Activated naive CD8-positive, alpha-beta T cell (primary cell): ENCODE results near the gene RPS6KA4.
"Not testable (repeated sequence)": the region's sequence is repeated elsewhere in the genome, so short reads cannot be mapped to it uniquely, and the experiment has no call there.

Experiments
- H3K27ac Mint-ChIP-seq: one replicate; pipeline ENCODE4 v1.8.0; 2021; ENCODE audit warnings: mixed read lengths
- H3K27me3 Mint-ChIP-seq: one replicate; pipeline ENCODE4 v1.8.0; 2021; ENCODE audit warnings: mixed read lengths
- H3K36me3 Mint-ChIP-seq: one replicate; pipeline ENCODE4 v1.8.0; 2021; ENCODE audit warnings: mixed read lengths
- H3K4me1 Mint-ChIP-seq: one replicate; pipeline ENCODE4 v1.8.0; 2021; ENCODE audit warnings: low read depth, mixed read lengths
- H3K4me3 Mint-ChIP-seq: one replicate; pipeline ENCODE4 v1.8.0; 2021; ENCODE audit warnings: mild to moderate bottlenecking, mixed read lengths
- H3K9me3 Mint-ChIP-seq: one replicate; pipeline ENCODE4 v1.8.0; 2021; ENCODE audit warnings: low read depth, mixed read lengths

RPS6KA4 gene

GRCh38 chr11:64400102-64400501, 41.1 kb downstream of the RPS6KA4 start:
- Mint-ChIP-seq H3K4me1 (peaks cover 3% of the 10 kb centered on the region), H3K9me3 (no peaks in the 10 kb centered on the region), H3K36me3 (no peaks in the 10 kb centered on the region), H3K27ac (no peak overlapping the region), H3K4me3 (no peak overlapping the region), H3K27me3 (no peaks in the 10 kb centered on the region)

GRCh38 chr11:64400667-64401066, 41.7 kb downstream of the RPS6KA4 start:
- Mint-ChIP-seq H3K4me1 (no peaks in the 10 kb centered on the region), H3K27ac (no peak overlapping the region), H3K27me3 (no peaks in the 10 kb centered on the region), H3K9me3 (no peaks in the 10 kb centered on the region), H3K4me3 (no peak overlapping the region), H3K36me3 (no peaks in the 10 kb centered on the region)

DNA sequence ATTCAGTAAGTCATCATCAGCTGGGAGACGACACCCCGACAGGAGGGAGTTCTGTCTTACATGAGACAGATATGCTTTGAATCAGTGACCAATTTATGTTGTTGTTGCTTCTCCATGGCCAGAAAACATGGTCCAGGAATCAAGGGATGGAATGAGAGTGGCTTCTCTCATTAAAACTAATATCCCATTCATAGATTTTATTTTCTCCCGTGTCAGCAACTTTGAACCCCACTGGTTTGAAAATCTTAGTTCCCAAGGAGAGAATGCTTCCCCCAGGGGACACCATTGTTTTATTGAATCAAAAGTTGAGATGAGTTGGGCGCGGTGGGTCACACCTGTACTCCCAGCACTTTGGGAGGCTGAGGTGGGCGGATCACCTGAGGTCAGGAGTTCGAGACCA, 42.8 kb downstream of the RPS6KA4 start:
- Mint-ChIP-seq H3K27ac (no peak overlapping the region), H3K4me1 (no peaks in the 10 kb centered on the region), H3K9me3 (no peaks in the 10 kb centered on the region), H3K36me3 (no peaks in the 10 kb centered on the region), H3K27me3 (no peaks in the 10 kb centered on the region), H3K4me3 (no peak overlapping the region)

- Mint-ChIP-seq H3K36me3 (no peaks in the 10 kb centered on the region), H3K27me3 (no peaks in the 10 kb centered on the region), H3K27ac (no peak overlapping the region), H3K4me3 (no peak overlapping the region), H3K9me3 (no peaks in the 10 kb centered on the region), H3K4me1 (no peaks in the 10 kb centered on the region)
Observed at GRCh38 chr11:64403106-64403505, 44.1 kb downstream of the RPS6KA4 start.

DNA sequence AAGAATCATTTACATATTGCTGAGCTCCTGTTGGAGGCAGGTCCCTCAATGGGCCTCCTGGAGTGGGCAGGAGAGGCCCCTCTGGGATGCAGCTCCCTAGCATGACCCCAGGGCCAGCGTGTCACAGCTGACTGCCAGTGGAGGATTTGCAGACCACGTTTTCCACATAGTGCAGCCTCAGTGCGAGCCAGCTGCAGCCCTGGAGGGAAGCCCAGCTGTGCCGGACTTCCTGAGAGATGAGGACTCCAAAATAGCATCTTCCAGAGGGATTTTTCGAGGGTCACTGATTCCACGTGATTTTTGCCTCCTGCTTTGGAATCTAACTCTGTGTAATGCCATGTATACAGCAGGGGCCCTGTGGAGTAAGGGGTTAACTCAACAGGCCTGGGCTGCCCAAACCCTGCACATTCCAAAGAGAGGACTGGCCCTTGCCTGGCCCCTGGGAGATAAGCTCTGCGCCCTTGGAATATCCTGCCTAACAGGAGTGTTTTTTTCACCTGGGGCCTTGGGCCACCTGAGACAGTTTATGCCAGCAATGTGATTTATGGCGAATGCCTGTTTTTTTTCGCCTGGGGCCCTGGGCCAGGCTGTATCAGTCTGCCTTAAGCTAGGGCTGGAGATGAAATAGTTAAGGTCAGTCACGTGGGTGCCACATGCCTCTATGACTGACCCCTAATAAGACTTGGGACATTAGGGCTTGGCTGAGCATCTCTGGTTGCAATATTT, 47.4 kb downstream of the RPS6KA4 start:
- Mint-ChIP-seq H3K27me3 (no peaks in the 10 kb centered on the region), H3K36me3 (no peaks in the 10 kb centered on the region), H3K27ac (no peak overlapping the region), H3K4me1 (no peaks in the 10 kb centered on the region), H3K4me3 (no peak overlapping the region), H3K9me3 (no peaks in the 10 kb centered on the region)

DNA sequence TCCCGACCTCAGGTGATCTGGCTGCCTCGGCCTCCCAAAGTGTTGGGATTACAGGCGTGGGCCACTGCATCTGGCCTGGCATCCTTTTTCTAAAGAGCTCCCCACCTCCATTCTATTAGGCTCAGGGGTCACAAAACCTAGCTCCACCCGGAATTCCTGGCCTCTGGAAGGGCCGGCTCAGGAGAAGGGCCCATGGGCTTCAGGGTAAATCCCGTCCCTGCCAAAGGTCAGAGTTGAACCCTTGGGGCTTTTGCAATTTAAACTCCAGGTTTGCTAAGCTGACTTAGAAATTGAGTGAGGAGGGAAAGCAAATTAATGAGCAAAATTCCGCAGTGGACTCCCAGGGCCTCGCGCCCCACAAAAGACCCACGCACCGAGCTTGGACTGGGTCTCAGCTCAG, 48.3 kb downstream of the RPS6KA4 start:
- no peak overlapping the region for H3K4me3 Mint-ChIP-seq
- H3K4me1 Mint-ChIP-seq: no peaks in the 10 kb centered on the region
- no peak overlapping the region for H3K27ac Mint-ChIP-seq

GRCh38 chr11:64407630-64408029, 48.7 kb downstream of the RPS6KA4 start:
- H3K4me3 Mint-ChIP-seq: no peak overlapping the region
- no peaks in the 10 kb centered on the region for H3K27me3 Mint-ChIP-seq
- H3K4me1 Mint-ChIP-seq: no peaks in the 10 kb centered on the region
- H3K27ac Mint-ChIP-seq: no peak overlapping the region
- no peaks in the 10 kb centered on the region for H3K9me3 Mint-ChIP-seq
- H3K36me3 Mint-ChIP-seq: no peaks in the 10 kb centered on the region

More for the DNA sequence above, 48.3 kb downstream of the RPS6KA4 start:
- no peaks in the 10 kb centered on the region for H3K36me3 Mint-ChIP-seq
- no peaks in the 10 kb centered on the region for H3K9me3 Mint-ChIP-seq
- no peaks in the 10 kb centered on the region for H3K27me3 Mint-ChIP-seq

- Mint-ChIP-seq H3K27ac (no peak overlapping the region), H3K27me3 (no peaks in the 10 kb centered on the region), H3K9me3 (no peaks in the 10 kb centered on the region), H3K4me3 (no peak overlapping the region), H3K4me1 (no peaks in the 10 kb centered on the region), H3K36me3 (no peaks in the 10 kb centered on the region)
Observed at GRCh38 chr11:64409278-64409677, 50.3 kb downstream of the RPS6KA4 start.

DNA sequence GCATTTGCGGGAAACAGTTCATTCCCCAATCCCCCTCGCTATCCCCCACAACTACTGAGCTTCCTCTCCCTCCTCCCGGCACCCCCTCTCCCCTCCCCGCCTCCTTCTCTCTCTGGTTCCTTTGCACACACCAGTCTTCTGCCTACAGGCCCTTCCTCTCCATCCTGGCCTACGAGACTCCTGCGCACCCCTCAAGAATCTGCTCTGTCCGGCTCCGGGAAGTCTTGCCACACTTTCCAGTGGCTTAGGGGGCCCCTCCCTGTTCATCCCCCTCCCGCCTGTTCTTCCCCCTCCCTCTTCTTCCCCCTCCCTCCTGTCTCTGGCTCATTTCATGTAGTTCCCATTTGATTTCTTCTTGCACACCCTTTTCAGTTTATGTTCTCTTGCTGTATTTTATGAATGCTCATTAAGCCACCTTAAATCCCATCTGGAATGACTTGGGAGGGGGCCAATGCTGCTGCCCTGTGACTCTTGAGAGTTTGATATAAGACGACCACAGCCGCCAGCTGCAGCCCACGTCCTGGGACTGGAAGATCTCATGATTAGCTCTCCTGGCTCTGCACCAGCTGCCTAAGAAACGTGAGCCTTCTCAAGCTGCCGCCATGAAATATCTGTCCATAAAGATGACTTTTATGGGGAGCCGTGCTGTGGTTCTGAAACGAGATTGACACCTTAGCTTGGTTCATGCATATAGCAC, 50.9 kb downstream of the RPS6KA4 start:
- Mint-ChIP-seq H3K9me3 (no peaks in the 10 kb centered on the region), H3K27ac (no peak overlapping the region), H3K27me3 (no peaks in the 10 kb centered on the region), H3K4me1 (peaks cover 1% of the 10 kb centered on the region), H3K4me3 (no peak overlapping the region), H3K36me3 (no peaks in the 10 kb centered on the region)

DNA sequence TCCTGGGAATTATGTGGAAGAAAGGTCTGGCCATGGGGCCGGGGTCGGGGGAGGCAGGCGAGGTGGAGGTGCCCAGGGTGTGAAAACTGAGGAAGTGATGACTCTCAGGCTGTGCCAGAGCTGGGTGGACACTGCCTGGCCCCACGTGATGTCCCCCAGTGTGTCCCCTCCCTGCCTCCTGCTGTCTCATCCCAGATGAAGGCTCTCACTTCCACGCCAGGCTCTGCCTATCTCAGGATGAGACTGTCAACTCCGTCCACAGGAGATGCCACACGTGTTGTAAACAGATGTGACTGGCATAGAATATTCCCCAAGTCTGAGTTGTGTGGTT, 51.4 kb downstream of the RPS6KA4 start:
- Mint-ChIP-seq H3K27ac (no peak overlapping the region), H3K4me1 (peaks cover 6% of the 10 kb centered on the region), H3K27me3 (no peaks in the 10 kb centered on the region), H3K9me3 (no peaks in the 10 kb centered on the region), H3K4me3 (no peak overlapping the region), H3K36me3 (no peaks in the 10 kb centered on the region)

GRCh38 chr11:64413417-64413816, 54.5 kb downstream of the RPS6KA4 start:
- Mint-ChIP-seq H3K27me3 (no peaks in the 10 kb centered on the region), H3K36me3 (no peaks in the 10 kb centered on the region), H3K27ac (no peak overlapping the region), H3K4me1 (peaks cover 7% of the 10 kb centered on the region), H3K4me3 (no peak overlapping the region), H3K9me3 (no peaks in the 10 kb centered on the region)

GRCh38 chr11:64415286-64415685, 56.3 kb downstream of the RPS6KA4 start:
- Mint-ChIP-seq H3K27ac (no peak overlapping the region), H3K36me3 (no peaks in the 10 kb centered on the region), H3K4me3 (no peak overlapping the region), H3K4me1 (peaks cover 7% of the 10 kb centered on the region), H3K9me3 (no peaks in the 10 kb centered on the region), H3K27me3 (no peaks in the 10 kb centered on the region)

- no peak overlapping the region for H3K27ac Mint-ChIP-seq
- H3K36me3 Mint-ChIP-seq: no peaks in the 10 kb centered on the region
- no peaks in the 10 kb centered on the region for H3K27me3 Mint-ChIP-seq
- H3K4me3 Mint-ChIP-seq: no peak overlapping the region
- H3K9me3 Mint-ChIP-seq: no peaks in the 10 kb centered on the region
- H3K4me1 Mint-ChIP-seq: peaks cover 7% of the 10 kb centered on the region
Observed at GRCh38 chr11:64415996-64416728, 57.2 kb downstream of the RPS6KA4 start.

DNA sequence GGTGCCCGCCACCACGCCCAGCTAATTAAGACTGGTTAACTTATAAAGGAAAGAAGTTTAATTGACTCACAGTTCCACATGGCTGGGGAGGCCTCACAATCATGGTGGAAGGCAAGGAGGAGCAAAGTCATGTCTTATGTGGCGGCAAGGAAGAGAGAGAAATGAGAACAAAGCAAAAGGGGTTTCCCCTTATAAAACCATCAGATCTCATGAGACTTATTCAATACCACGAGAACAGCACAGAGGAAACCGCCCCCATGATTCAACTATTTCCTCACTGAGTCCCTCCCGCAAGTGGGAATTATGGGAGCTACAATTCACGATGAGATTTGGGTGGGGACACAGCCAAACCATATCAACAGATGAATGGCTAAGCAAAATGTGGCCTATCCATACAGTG, 59.3 kb downstream of the RPS6KA4 start:
- not testable (repeated sequence) for H3K4me1 Mint-ChIP-seq, H3K9me3 Mint-ChIP-seq, H3K27ac Mint-ChIP-seq, H3K27me3 Mint-ChIP-seq, H3K36me3 Mint-ChIP-seq, H3K4me3 Mint-ChIP-seq

- Mint-ChIP-seq H3K36me3 (peaks cover 2% of the 10 kb centered on the region), H3K27me3 (no peaks in the 10 kb centered on the region), H3K4me1 (peaks cover 7% of the 10 kb centered on the region), H3K4me3 (no peak overlapping the region), H3K9me3 (peaks cover 7% of the 10 kb centered on the region), H3K27ac (no peak overlapping the region)
Observed at GRCh38 chr11:64419257-64419790, 60.4 kb downstream of the RPS6KA4 start.
